B cell (primary cell): ENCODE results near the gene TFCP2. TPM values are rescaled to one million over a fixed set of nuclear protein-coding genes. Genes with fewer than 3 reads are reported as not detected.

ENCODE experiments used
- ATAC-seq: fragments of 200-7000 bp; cut with Tn5 transposase; one replicate; pipeline ENCODE4 v1.10.0; 2021; ENCODE audit warnings: low read depth, mild to moderate bottlenecking, moderate number of reproducible peaks, moderate library complexity
- CTCF ChIA-PET: fragments of 350-600 bp; sonication (Branson Sonifier 250); formaldehyde crosslinking; loops from one replicate; lab custom pipeline; 2021; ENCODE audit warnings: antibody characterized with exemption, inconsistent platforms; lab: Charles Lee
- POLR2A ChIA-PET: fragments of 350-600 bp; sonication (Branson Sonifier 250); formaldehyde crosslinking; loops from one replicate; lab custom pipeline; 2021; ENCODE audit warnings: antibody characterized with exemption; lab: Charles Lee
- DNase-seq: peaks from one replicate; pipeline ENCODE4 v3.0.0; 2013
- H2AFZ ChIP-seq: 2 replicates; pipeline ENCODE4 v1.6.1; 2012; ENCODE audit warnings: mild to moderate bottlenecking, low read depth, low read length; ENCODE audit not compliant: insufficient read depth, poor library complexity, severe bottlenecking
- H3K27ac ChIP-seq, 2 donors: 1 replicate in 1 of 2; 2 replicates in 1 of 2; pipeline ENCODE4 v1.5.1; 2012 to 2013; ENCODE audit warnings: low read length in 2 of 2, mild to moderate bottlenecking in 2 of 2, moderate library complexity in 1 of 2
- H3K27me3 ChIP-seq, 4 experiments: fragments of 200-600 bp in 1 of 4; sonication (generic) in 1 of 4; replicated peaks in 1 of 4; 1 replicate in 2 of 4; 2 replicates in 2 of 4; pipeline versions ENCODE4 v1.6.1 to v1.7.0; 2013 to 2016; ENCODE audit warnings: low read length in 3 of 4, mild to moderate bottlenecking in 2 of 4, mixed read lengths in 1 of 4, moderate library complexity in 1 of 4; ENCODE audit not compliant: insufficient read depth in 4 of 4, control insufficient read depth in 3 of 4; ENCODE audit errors: control extremely low read depth in 1 of 4
- H3K36me3 ChIP-seq, 2 experiments: replicated peaks in 1 of 2; 1 replicate in 1 of 2; 2 replicates in 1 of 2; pipeline versions ENCODE4 v1.6.1 to v1.7.1; 2013; ENCODE audit warnings: low read length in 1 of 2; ENCODE audit not compliant: insufficient read depth in 2 of 2, control insufficient read depth in 1 of 2; ENCODE audit errors: control extremely low read depth in 1 of 2, extremely low read depth in 1 of 2
- H3K4me1 ChIP-seq, 2 donors: fragments of 200-600 bp in 1 of 2; sonication (generic) in 1 of 2; 1 replicate in 1 of 2; 2 replicates in 1 of 2; pipeline versions ENCODE4 v1.5.1 to v1.6.1; 2013 to 2017; ENCODE audit warnings: low read length in 2 of 2; ENCODE audit not compliant: control insufficient read depth in 2 of 2, insufficient read depth in 2 of 2
- H3K4me2 ChIP-seq: replicated peaks from 2 replicates; pipeline ENCODE3; 2012; ENCODE audit warnings: mild to moderate bottlenecking, low read depth, low read length; ENCODE audit not compliant: poor library complexity, severe bottlenecking
- H3K4me3 ChIP-seq, 5 experiments: fragments of 200-600 bp in 1 of 5; sonication (generic) in 1 of 5; 1 replicate in 3 of 5; 2 replicates in 2 of 5; pipeline versions ENCODE4 v1.5.1 to v1.7.0; 2011 to 2016; ENCODE audit warnings: low read length in 4 of 5, mild to moderate bottlenecking in 4 of 5, low read depth in 2 of 5, control low read depth in 1 of 5, moderate library complexity in 1 of 5; ENCODE audit not compliant: insufficient read depth in 1 of 5; ENCODE audit errors: control extremely low read depth in 1 of 5, extremely low read depth in 1 of 5
- H3K79me2 ChIP-seq: fragments of 200-600 bp; sonication (generic); one replicate; pipeline ENCODE4 v1.6.0; 2016; ENCODE audit warnings: low read length; ENCODE audit not compliant: control insufficient read depth, insufficient read depth
- H3K9ac ChIP-seq: fragments of 200-600 bp; sonication (generic); 2 replicates; pipeline ENCODE4 v1.6.1; 2017; ENCODE audit warnings: mild to moderate bottlenecking, low read length, moderate library complexity
- H3K9me3 ChIP-seq, 3 donors: one replicate each; pipeline versions ENCODE4 v1.6.1 to v1.7.1; 2013; ENCODE audit warnings: low read length in 2 of 3; ENCODE audit not compliant: control insufficient read depth in 2 of 3, insufficient read depth in 1 of 3; ENCODE audit errors: control extremely low read depth in 1 of 3
- H4K20me1 ChIP-seq: 2 replicates; pipeline ENCODE4 v1.6.0; 2012; ENCODE audit warnings: mild to moderate bottlenecking, low read length; ENCODE audit not compliant: insufficient read depth, control insufficient read depth, poor library complexity, severe bottlenecking
- H3K27ac Mint-ChIP-seq: one replicate; pipeline ENCODE4 v1.8.0; 2021; ENCODE audit warnings: mixed read lengths
- H3K27me3 Mint-ChIP-seq: one replicate; pipeline ENCODE4 v1.8.0; 2021; ENCODE audit warnings: mixed read lengths
- H3K4me1 Mint-ChIP-seq: one replicate; pipeline ENCODE4 v1.8.0; 2021; ENCODE audit warnings: mixed read lengths
- H3K4me3 Mint-ChIP-seq: one replicate; pipeline ENCODE4 v1.8.0; 2021; ENCODE audit warnings: mixed read lengths
- H3K9me3 Mint-ChIP-seq: one replicate; pipeline ENCODE4 v1.8.0; 2022; ENCODE audit warnings: mixed read lengths; ENCODE audit not compliant: insufficient read depth
- EZH2 ChIP-seq: IDR thresholded peaks from 2 replicates; pipeline ENCODE4 v1.6.1; 2012; ENCODE audit warnings: borderline replicate concordance, low read depth, mild to moderate bottlenecking, moderate library complexity, low read length; ENCODE audit not compliant: insufficient read depth, poor library complexity, severe bottlenecking
- WGBS: methylation state at CpG from one replicate; pipeline ENCODE4 v1.1.5; 2013; ENCODE audit warnings: missing lambda C conversion rate; ENCODE audit not compliant: insufficient coverage; 5-methylcytosine and 5-hydroxymethylcytosine counted together
- intact Hi-C: fragments of 100-400 bp; cut with micrococcal nuclease; formaldehyde crosslinking; loops from one replicate; pipeline ENCODE4 v1.10.0; 2022
- polyA plus RNA-seq: library from polyadenylated mRNA; depleted of rRNA; stranded (reverse); fragments of >200 nt; gene quantifications from 2 replicates; pipeline ENCODE4 v1.2.3, GENCODE V29; 2012
- total RNA-seq, 2 donors: library from RNA; stranded (reverse); fragments of 120-200 nt in 1 of 2; gene quantifications; 1 replicate in 1 of 2; 2 replicates in 1 of 2; pipeline versions ENCODE4 v1.2.3 to v1.2.4, GENCODE V29; 2013 to 2022
- TF ChIP-seq, protein P1 (sequence below): fragments of 200-600 bp; IDR thresholded peaks from one replicate; pipeline ENCODE4 v1.8.0; 2022; ENCODE audit warnings: antibody characterized with exemption, mild to moderate bottlenecking

Gene TFCP2
- total and polyA plus RNA-seq, 2 donors (not counting 1 experiment from before 2014, with no cell fraction given): 12.1 to 38.8 TPM

GRCh38 chr12:51075390-51075789, 97.5 kb downstream of the TFCP2 start:
- WGBS: 94% methylated on average over 5 of the region's 5 CpGs
- H3K9me3 Mint-ChIP-seq: no peaks in the 10 kb centered on the region
- no peaks in the 10 kb centered on the region for H3K4me1 Mint-ChIP-seq
- Histone ChIP-seq H2AFZ (no peak overlapping the region), H3K27me3 (no peaks in the 10 kb centered on the region), H3K4me2 (no peak overlapping the region), H3K4me3 (no peak overlapping the region), H3K27ac (no peak overlapping the region), H3K36me3 (peaks cover 10 to 16% of the 10 kb centered on the region in 2 experiments), H3K4me1 (no peaks in the 10 kb centered on the region), H3K79me2 (peaks cover 35% of the 10 kb centered on the region), H4K20me1 (no peaks in the 10 kb centered on the region), H3K9me3 (no peaks in the 10 kb centered on the region), H3K9ac (no peak overlapping the region)
- H3K4me3 Mint-ChIP-seq: no peak overlapping the region
- no peaks in the 10 kb centered on the region for H3K27me3 Mint-ChIP-seq
- no peak for ATAC-seq
- no peak for DNase-seq
- POLR2A ChIA-PET: no interaction called here
- H3K27ac Mint-ChIP-seq: no peak overlapping the region
- intact Hi-C loops: no loop called here
- CTCF ChIA-PET: interaction anchor here (1.0 to 1.4 kb wide), 2 partner anchors 89 to 265 kb away, joined by 3 to 4 read pairs; no protein-coding TSS in a partner anchor
- TF ChIP-seq EZH2: no peak
- TF ChIP-seq, protein P1, sequence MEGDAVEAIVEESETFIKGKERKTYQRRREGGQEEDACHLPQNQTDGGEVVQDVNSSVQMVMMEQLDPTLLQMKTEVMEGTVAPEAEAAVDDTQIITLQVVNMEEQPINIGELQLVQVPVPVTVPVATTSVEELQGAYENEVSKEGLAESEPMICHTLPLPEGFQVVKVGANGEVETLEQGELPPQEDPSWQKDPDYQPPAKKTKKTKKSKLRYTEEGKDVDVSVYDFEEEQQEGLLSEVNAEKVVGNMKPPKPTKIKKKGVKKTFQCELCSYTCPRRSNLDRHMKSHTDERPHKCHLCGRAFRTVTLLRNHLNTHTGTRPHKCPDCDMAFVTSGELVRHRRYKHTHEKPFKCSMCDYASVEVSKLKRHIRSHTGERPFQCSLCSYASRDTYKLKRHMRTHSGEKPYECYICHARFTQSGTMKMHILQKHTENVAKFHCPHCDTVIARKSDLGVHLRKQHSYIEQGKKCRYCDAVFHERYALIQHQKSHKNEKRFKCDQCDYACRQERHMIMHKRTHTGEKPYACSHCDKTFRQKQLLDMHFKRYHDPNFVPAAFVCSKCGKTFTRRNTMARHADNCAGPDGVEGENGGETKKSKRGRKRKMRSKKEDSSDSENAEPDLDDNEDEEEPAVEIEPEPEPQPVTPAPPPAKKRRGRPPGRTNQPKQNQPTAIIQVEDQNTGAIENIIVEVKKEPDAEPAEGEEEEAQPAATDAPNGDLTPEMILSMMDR: no peak

- Histone ChIP-seq H3K9ac (no peak overlapping the region), H3K27me3 (no peaks in the 10 kb centered on the region), H3K36me3 (peaks cover 13 to 40% of the 10 kb centered on the region in 2 experiments), H3K4me3 (no peak overlapping the region), H4K20me1 (no peaks in the 10 kb centered on the region), H3K4me1 (no peaks in the 10 kb centered on the region), H3K79me2 (peaks cover 8% of the 10 kb centered on the region), H3K9me3 (no peaks in the 10 kb centered on the region), H2AFZ (no peak overlapping the region), H3K27ac (no peak overlapping the region), H3K4me2 (no peak overlapping the region)
- Mint-ChIP-seq H3K27me3 (no peaks in the 10 kb centered on the region), H3K4me1 (no peaks in the 10 kb centered on the region), H3K9me3 (no peaks in the 10 kb centered on the region), H3K4me3 (no peak overlapping the region), H3K27ac (no peak overlapping the region)
- intact Hi-C loops: no loop called here
- CTCF ChIA-PET: interaction anchor here (1.5 kb wide), 1 partner anchor 198 kb away, joined by 3 read pairs; no protein-coding TSS in a partner anchor
- TF ChIP-seq, protein P1: no peak
- TF ChIP-seq EZH2: no peak
- WGBS: 97% methylated on average over 2 of the region's 2 CpGs
- DNase-seq (no peak), ATAC-seq (no peak)
- POLR2A ChIA-PET: no interaction called here
Measured at GRCh38 chr12:51071663-51072062, 101.3 kb downstream of the TFCP2 start.
